Fibroblast of lung (primary cell): ENCODE data around the gene PPIA. TPM values are rescaled to one million over a fixed set of nuclear protein-coding genes. Genes with fewer than 3 reads are reported as not detected.
"Not testable (repeated sequence)": the region's sequence is repeated elsewhere in the genome, so short reads cannot be mapped to it uniquely, and the experiment has no call there.

Source experiments
- DNase-seq, 2 donors: peaks; one replicate each; pipeline versions ENCODE4 v3.0.0 to v3.0.0-alpha.2; 2010; ENCODE audit warnings: low read depth in 2 of 2
- H2AFZ ChIP-seq: 2 replicates; pipeline ENCODE4 v1.5.1; 2012; ENCODE audit warnings: low read length, control low read depth, inconsistent platforms
- H3K27ac ChIP-seq: 2 replicates; pipeline ENCODE4 v1.5.1; 2011; ENCODE audit warnings: low read length, control low read depth; ENCODE audit not compliant: insufficient read depth
- H3K27me3 ChIP-seq: 2 replicates; pipeline ENCODE4 v1.5.1; 2011; ENCODE audit warnings: mild to moderate bottlenecking, low read length; ENCODE audit not compliant: control insufficient read depth, insufficient read depth
- H3K36me3 ChIP-seq: 2 replicates; pipeline ENCODE4 v1.5.1; 2011; ENCODE audit warnings: low read length; ENCODE audit not compliant: control insufficient read depth, insufficient read depth
- H3K4me1 ChIP-seq: 2 replicates; pipeline ENCODE4 v1.5.1; 2011; ENCODE audit warnings: low read length; ENCODE audit not compliant: control insufficient read depth, insufficient read depth; ENCODE audit errors: extremely low read depth
- H3K4me2 ChIP-seq: 2 replicates; pipeline ENCODE4 v1.5.1; 2011; ENCODE audit warnings: low read length, control low read depth; ENCODE audit not compliant: insufficient read depth; ENCODE audit errors: extremely low read depth
- H3K4me3 ChIP-seq, 4 experiments: fragments of 200-600 bp in 1 of 4; sonication (generic) in 1 of 4; replicated peaks in 1 of 4; 2 replicates each; pipeline ENCODE4 v1.5.1; 2011 to 2016; ENCODE audit warnings: low read length in 4 of 4, low read depth in 3 of 4, mild to moderate bottlenecking in 3 of 4, control low read depth in 2 of 4, inconsistent platforms in 1 of 4, mixed read lengths in 1 of 4; ENCODE audit not compliant: insufficient read depth in 1 of 4; ENCODE audit errors: control extremely low read depth in 1 of 4
- H3K79me2 ChIP-seq: 2 replicates; pipeline ENCODE4 v1.5.1; 2012; ENCODE audit warnings: mild to moderate bottlenecking, low read length, inconsistent platforms; ENCODE audit not compliant: control insufficient read depth, insufficient read depth
- H3K9ac ChIP-seq: 2 replicates; pipeline ENCODE4 v1.5.1; 2011; ENCODE audit warnings: mild to moderate bottlenecking, low read length, control low read depth; ENCODE audit not compliant: insufficient read depth
- H3K9me3 ChIP-seq: 2 replicates; pipeline ENCODE4 v1.5.1; 2012; ENCODE audit warnings: low read depth, low read length; ENCODE audit not compliant: control insufficient read depth, insufficient read depth
- H4K20me1 ChIP-seq: 2 replicates; pipeline ENCODE4 v1.5.1; 2011; ENCODE audit warnings: low read length; ENCODE audit not compliant: control insufficient read depth, insufficient read depth; ENCODE audit errors: extremely low read depth
- CTCF ChIP-seq, 2 donors: IDR thresholded peaks in 1 of 2; conservative IDR thresholded peaks in 1 of 2; 1 replicate in 1 of 2; 2 replicates in 1 of 2; pipeline ENCODE4 v1.5.1; 2011 to 2012; ENCODE audit warnings: low read length in 2 of 2, control low read depth in 1 of 2, inconsistent platforms in 1 of 2, low read depth in 1 of 2, mild to moderate bottlenecking in 1 of 2
- EZH2 ChIP-seq: IDR thresholded peaks from 2 replicates; pipeline ENCODE4 v1.5.1; 2012; ENCODE audit warnings: low read length, control low read depth, mild to moderate bottlenecking; ENCODE audit errors: missing control alignments
- polyA plus RNA-seq, 2 donors: library from polyadenylated mRNA; depleted of rRNA in 1 of 2; stranded (reverse) in 1 of 2; unstranded in 1 of 2; fragments of >200 nt; gene quantifications; 2 replicates each; pipeline ENCODE4 v1.2.1, GENCODE V29; 2011 to 2012; ENCODE audit warnings: missing spikeins in 1 of 2
- total RNA-seq: library from RNA; depleted of rRNA; stranded (reverse); fragments of >200 nt; gene quantifications from 2 replicates; pipeline ENCODE4 v1.2.1, GENCODE V29; 2014

PPIA gene
- total and polyA plus RNA-seq, 2 donors (not counting 1 experiment from before 2014, with no cell fraction given) = 1,161 to 7,057 TPM

GRCh38 chr7:44771358-44771757, 25.1 kb upstream of the PPIA start:
- Histone ChIP-seq H2AFZ (no peak overlapping the region), H3K27me3 (peaks cover 3% of the 10 kb centered on the region), H3K27ac (no peak overlapping the region), H3K4me1 (peaks cover 21% of the 10 kb centered on the region), H3K79me2 (no peaks in the 10 kb centered on the region), H4K20me1 (no peaks in the 10 kb centered on the region), H3K9me3 (no peaks in the 10 kb centered on the region), H3K9ac (no peak overlapping the region), H3K4me3 (no peak overlapping the region), H3K4me2 (no peak overlapping the region), H3K36me3 (peaks cover 5% of the 10 kb centered on the region)
- no peak for DNase-seq
- TF ChIP-seq CTCF (conservative IDR thresholded peaks at IDR 0.05 in 1 of 2, IDR thresholded peaks at IDR 0.05 in 1 of 2; ENCODE audit: low read depth in 1 of 2, low read length in 2 of 2) (no peak), EZH2 (no peak)

- Histone ChIP-seq H4K20me1 (no peaks in the 10 kb centered on the region), H3K4me3 (no peak overlapping the region), H3K9ac (no peak overlapping the region), H3K27ac (no peak overlapping the region), H3K79me2 (no peaks in the 10 kb centered on the region), H3K4me2 (no peak overlapping the region), H3K9me3 (no peaks in the 10 kb centered on the region), H3K27me3 (peaks cover 3% of the 10 kb centered on the region), H2AFZ (no peak overlapping the region), H3K4me1 (peaks cover 20% of the 10 kb centered on the region), H3K36me3 (peaks cover 2% of the 10 kb centered on the region)
- DNase-seq = no peak
- no peak for TF ChIP-seq EZH2
- TF ChIP-seq CTCF (conservative IDR thresholded peaks at IDR 0.05 in 1 of 2, IDR thresholded peaks at IDR 0.05 in 1 of 2; ENCODE audit: low read depth in 1 of 2, low read length in 2 of 2) = no peak
Measured at GRCh38 chr7:44772440-44772839, 24.0 kb upstream of the PPIA start.

GRCh38 chr7:44772867-44773266, 23.6 kb upstream of the PPIA start:
- peaks cover 16% of the 10 kb centered on the region for H3K4me1 ChIP-seq
- no peak overlapping the region for H3K27ac ChIP-seq
- no peak for DNase-seq
- H2AFZ ChIP-seq = no peak overlapping the region
- H4K20me1 ChIP-seq = no peaks in the 10 kb centered on the region
- H3K4me2 ChIP-seq = no peak overlapping the region
- no peaks in the 10 kb centered on the region for H3K79me2 ChIP-seq
- H3K4me3 ChIP-seq = no peak overlapping the region
- H3K9me3 ChIP-seq = no peaks in the 10 kb centered on the region
- peaks cover under 1% of the 10 kb centered on the region for H3K36me3 ChIP-seq
- no peak overlapping the region for H3K9ac ChIP-seq
- TF ChIP-seq CTCF (conservative IDR thresholded peaks at IDR 0.05 in 1 of 2, IDR thresholded peaks at IDR 0.05 in 1 of 2; ENCODE audit: low read depth in 1 of 2, low read length in 2 of 2) (no peak), EZH2 (no peak)
- H3K27me3 ChIP-seq = peaks cover 3% of the 10 kb centered on the region

- H3K9ac ChIP-seq, H4K20me1 ChIP-seq: not testable (repeated sequence)
Measured at GRCh38 chr7:44774486-44774885, 22.0 kb upstream of the PPIA start.

More at GRCh38 chr7:44774486-44774885, 22.0 kb upstream of the PPIA start:
- not testable (repeated sequence) for H2AFZ ChIP-seq, H3K9me3 ChIP-seq, H3K27me3 ChIP-seq, H3K79me2 ChIP-seq, H3K36me3 ChIP-seq, DNase-seq, H3K4me3 ChIP-seq, H3K4me1 ChIP-seq, H3K4me2 ChIP-seq, H3K27ac ChIP-seq
